CD4-positive, alpha-beta T cell (primary cell): ENCODE measurements around the gene KCNA10. TPM values are rescaled to one million over a fixed set of nuclear protein-coding genes. Genes with fewer than 3 reads are reported as not detected.

Source experiments
- ATAC-seq: fragments of 200-7000 bp; cut with Tn5 transposase; one replicate; pipeline ENCODE4 v1.10.0; 2022; ENCODE audit warnings: mild to moderate bottlenecking; ENCODE audit not compliant: poor library complexity
- CTCF ChIA-PET: fragments of 350-600 bp; sonication (Branson Sonifier 250); formaldehyde crosslinking; loops from one replicate; lab custom pipeline; 2021; ENCODE audit warnings: antibody characterized with exemption, inconsistent platforms; lab: Charles Lee
- POLR2A ChIA-PET: fragments of 350-600 bp; sonication (Branson Sonifier 250); formaldehyde crosslinking; loops from one replicate; lab custom pipeline; 2021; ENCODE audit warnings: antibody characterized with exemption, inconsistent platforms; lab: Charles Lee
- DNase-seq, 14 experiments: peaks; one replicate each; pipeline ENCODE4 v3.0.0-alpha.2; 2013 to 2020; ENCODE audit warnings: mixed read lengths in 2 of 14
- H3K27ac ChIP-seq, 2 donors: one replicate each; pipeline versions ENCODE4 v1.5.1 to v1.7.0; 2013; ENCODE audit warnings: low read length in 2 of 2, low read depth in 1 of 2, mild to moderate bottlenecking in 1 of 2
- H3K27me3 ChIP-seq, 2 experiments: 1 replicate in 1 of 2; 2 replicates in 1 of 2; pipeline versions ENCODE4 v1.6.1 to v1.7.0; 2013; ENCODE audit warnings: low read length in 2 of 2, control low read depth in 1 of 2, mild to moderate bottlenecking in 1 of 2, moderate library complexity in 1 of 2; ENCODE audit not compliant: insufficient read depth in 2 of 2, control insufficient read depth in 1 of 2
- H3K36me3 ChIP-seq: one replicate; pipeline ENCODE4 v1.6.1; 2013; ENCODE audit warnings: low read length, control low read depth; ENCODE audit not compliant: insufficient read depth
- H3K4me1 ChIP-seq: one replicate; pipeline ENCODE4 v1.6.1; 2013; ENCODE audit warnings: low read length, control low read depth; ENCODE audit not compliant: insufficient read depth
- H3K4me3 ChIP-seq: one replicate; pipeline ENCODE4 v1.5.1; 2013; ENCODE audit warnings: mild to moderate bottlenecking, low read length, moderate library complexity
- H3K9me3 ChIP-seq, 2 experiments: 1 replicate in 1 of 2; 2 replicates in 1 of 2; pipeline versions ENCODE4 v1.6.1 to v1.7.0; 2013; ENCODE audit warnings: low read length in 2 of 2, mild to moderate bottlenecking in 2 of 2, control low read depth in 1 of 2, moderate library complexity in 1 of 2; ENCODE audit not compliant: control insufficient read depth in 1 of 2, insufficient read depth in 1 of 2
- H3K27ac Mint-ChIP-seq: one replicate; pipeline ENCODE4 v1.8.0; 2020; ENCODE audit warnings: mixed read lengths
- H3K27me3 Mint-ChIP-seq: one replicate; pipeline ENCODE4 v1.8.0; 2021; ENCODE audit warnings: mixed read lengths
- H3K36me3 Mint-ChIP-seq: one replicate; pipeline ENCODE4 v1.8.0; 2021; ENCODE audit warnings: low read depth, mixed read lengths
- H3K4me1 Mint-ChIP-seq: one replicate; pipeline ENCODE4 v1.8.0; 2021; ENCODE audit warnings: low read depth, mixed read lengths
- H3K4me3 Mint-ChIP-seq: one replicate; pipeline ENCODE4 v1.8.0; 2020; ENCODE audit warnings: mild to moderate bottlenecking, mixed read lengths
- H3K9me3 Mint-ChIP-seq: one replicate; pipeline ENCODE4 v1.8.0; 2020; ENCODE audit warnings: mixed read lengths
- CTCF ChIP-seq: fragments of 200-600 bp; IDR thresholded peaks from one replicate; pipeline ENCODE4 v1.8.0; 2022; ENCODE audit warnings: antibody characterized with exemption, mild to moderate bottlenecking
- intact Hi-C, 2 experiments: fragments of 100-400 bp; cut with DNase I in 1 of 2; cut with micrococcal nuclease in 1 of 2; formaldehyde crosslinking; loops; one replicate each; pipeline versions ENCODE4 v1.15.1 to v1.9.0; 2023 to 2025; cut with DNase I, micrococcal nuclease
- total RNA-seq, 174 experiments: library from RNA in 2 of 174; stranded (reverse) in 2 of 174; gene quantifications; one replicate each; pipeline ENCODE4 v1.2.3 and lab custom pipeline; 2021 to 2026

The KCNA10 gene
- total RNA-seq, 2 experiments from 2014 or later = not detected

GRCh38 chr1:110475362-110476027 lies 43.5 kb downstream of the KCNA10 start:
- no peaks in the 10 kb centered on the region for H3K27me3 ChIP-seq
- no peak for ATAC-seq
- H3K36me3 ChIP-seq = no peaks in the 10 kb centered on the region
- no peaks in the 10 kb centered on the region for H3K4me1 Mint-ChIP-seq
- H3K9me3 Mint-ChIP-seq = no peaks in the 10 kb centered on the region
- no peak overlapping the region for H3K27ac Mint-ChIP-seq
- no peaks in the 10 kb centered on the region for H3K4me1 ChIP-seq
- H3K36me3 Mint-ChIP-seq = no peaks in the 10 kb centered on the region
- no peak for DNase-seq
- no peak overlapping the region for H3K27ac ChIP-seq
- H3K4me3 Mint-ChIP-seq = no peak overlapping the region
- no peak for TF ChIP-seq CTCF
- intact Hi-C loops = no loop called here
- no peaks in the 10 kb centered on the region for H3K9me3 ChIP-seq
- ChIA-PET CTCF (no interaction called here), POLR2A (no interaction called here)
- no peak overlapping the region for H3K4me3 ChIP-seq
- H3K27me3 Mint-ChIP-seq = peaks cover 6% of the 10 kb centered on the region

- H3K27me3 Mint-ChIP-seq = peaks cover 6% of the 10 kb centered on the region
- no peak overlapping the region for H3K4me3 Mint-ChIP-seq
These were observed 44.5 kb downstream of the KCNA10 start for GRCh38 chr1:110474444-110474843.

GRCh38 chr1:110472546-110472945 lies 46.4 kb downstream of the KCNA10 start:
- H3K36me3 ChIP-seq = no peaks in the 10 kb centered on the region
- CTCF ChIA-PET = no interaction called here
- H3K27me3 Mint-ChIP-seq = peaks cover 6% of the 10 kb centered on the region

More at GRCh38 chr1:110474444-110474843, 44.5 kb downstream of the KCNA10 start:
- DNase-seq (no peak), ATAC-seq (no peak)
- Histone ChIP-seq H3K27me3 (no peaks in the 10 kb centered on the region), H3K4me1 (no peaks in the 10 kb centered on the region), H3K9me3 (no peaks in the 10 kb centered on the region), H3K27ac (no peak overlapping the region), H3K4me3 (no peak overlapping the region), H3K36me3 (no peaks in the 10 kb centered on the region)
- intact Hi-C loops = no loop called here
- Mint-ChIP-seq H3K36me3 (no peaks in the 10 kb centered on the region), H3K9me3 (no peaks in the 10 kb centered on the region), H3K27ac (no peak overlapping the region), H3K4me1 (no peaks in the 10 kb centered on the region)
- ChIA-PET CTCF (no interaction called here), POLR2A (no interaction called here)
- TF ChIP-seq CTCF = no peak

More at GRCh38 chr1:110472546-110472945, 46.4 kb downstream of the KCNA10 start:
- POLR2A ChIA-PET = no interaction called here
- TF ChIP-seq CTCF = no peak
- H3K36me3 Mint-ChIP-seq = no peaks in the 10 kb centered on the region
- Histone ChIP-seq H3K4me3 (no peak overlapping the region), H3K4me1 (no peaks in the 10 kb centered on the region), H3K9me3 (no peaks in the 10 kb centered on the region), H3K27ac (no peak overlapping the region), H3K27me3 (no peaks in the 10 kb centered on the region)
- DNase-seq = no peak
- intact Hi-C loops = no loop called here
- no peak for ATAC-seq
- no peak overlapping the region for H3K4me3 Mint-ChIP-seq
- H3K9me3 Mint-ChIP-seq = no peaks in the 10 kb centered on the region
- no peak overlapping the region for H3K27ac Mint-ChIP-seq
- no peaks in the 10 kb centered on the region for H3K4me1 Mint-ChIP-seq
